ENCODE measurements around the gene DNER. TPM values are rescaled to one million over a fixed set of nuclear protein-coding genes. Genes with fewer than 3 reads are reported as not detected.
"Not testable (repeated sequence)": the region's sequence is repeated elsewhere in the genome, so short reads cannot be mapped to it uniquely, and the experiment has no call there.

DNER gene
- total and polyA plus RNA-seq, 2 donors from 2014 or later: 16.5 to 21.9 TPM

- no peak overlapping the region for H3K9ac ChIP-seq (ENCODE audit: low read length in 3 of 3)
- no peak overlapping the region for H3K27ac ChIP-seq (ENCODE audit: low read depth in 2 of 2, low read length in 2 of 2)
- no peaks in the 10 kb centered on the region for H3K36me3 ChIP-seq (ENCODE audit: control insufficient read depth in 2 of 3, insufficient read depth in 3 of 3, low read length in 3 of 3)
- FAIRE-seq: no peak
- peak; percentile 30 for TF ChIP-seq CTCF (IDR thresholded peaks at IDR 0.05; ENCODE audit: borderline replicate concordance, extremely low read depth, insufficient read depth)
- peak in 4 of 5 donors; percentile 36 to 50 (median 45) for DNase-seq
- no peaks in the 10 kb centered on the region for H3K4me1 ChIP-seq (ENCODE audit: control insufficient read depth in 2 of 3, insufficient read depth in 2 of 3, low read depth in 1 of 3, low read length in 3 of 3)
- H3K27me3 ChIP-seq (ENCODE audit: control insufficient read depth, insufficient read depth, low read length): no peaks in the 10 kb centered on the region
- intact Hi-C loops (cut with DNase I): no loop called here
- H3K9me3 ChIP-seq (ENCODE audit: control insufficient read depth in 2 of 3, insufficient read depth in 1 of 3, low read length in 3 of 3): no peaks in the 10 kb centered on the region
- no peak overlapping the region for H3K4me3 ChIP-seq (ENCODE audit: low read length in 3 of 3)
Observed at GRCh38 chr2:229342376-229342775, 372.0 kb downstream of the DNER start.

GRCh38 chr2:229340086-229340760 lies 374.1 kb downstream of the DNER start:
- no peak for TF ChIP-seq CTCF (IDR thresholded peaks at IDR 0.05; ENCODE audit: borderline replicate concordance, extremely low read depth, insufficient read depth)
- intact Hi-C loops (cut with DNase I): no loop called here
- Histone ChIP-seq H3K9me3 (ENCODE audit: control insufficient read depth in 2 of 3, insufficient read depth in 1 of 3, low read length in 3 of 3) (no peaks in the 10 kb centered on the region), H3K27me3 (ENCODE audit: control insufficient read depth, insufficient read depth, low read length) (no peaks in the 10 kb centered on the region), H3K36me3 (ENCODE audit: control insufficient read depth in 2 of 3, insufficient read depth in 3 of 3, low read length in 3 of 3) (no peaks in the 10 kb centered on the region), H3K4me3 (ENCODE audit: low read length in 3 of 3) (no peak overlapping the region), H3K27ac (ENCODE audit: low read depth in 2 of 2, low read length in 2 of 2) (no peak overlapping the region), H3K4me1 (ENCODE audit: control insufficient read depth in 2 of 3, insufficient read depth in 2 of 3, low read depth in 1 of 3, low read length in 3 of 3) (no peaks in the 10 kb centered on the region), H3K9ac (ENCODE audit: low read length in 3 of 3) (no peak overlapping the region)
- DNase-seq (no peak), FAIRE-seq (no peak)

GRCh38 chr2:229339618-229340017 lies 374.7 kb downstream of the DNER start:
- no peaks in the 10 kb centered on the region for H3K27me3 ChIP-seq (ENCODE audit: control insufficient read depth, insufficient read depth, low read length)
- H3K9me3 ChIP-seq (ENCODE audit: control insufficient read depth in 2 of 3, insufficient read depth in 1 of 3, low read length in 3 of 3): no peaks in the 10 kb centered on the region
- FAIRE-seq: no peak
- no peaks in the 10 kb centered on the region for H3K4me1 ChIP-seq (ENCODE audit: control insufficient read depth in 2 of 3, insufficient read depth in 2 of 3, low read depth in 1 of 3, low read length in 3 of 3)
- intact Hi-C loops (cut with DNase I): no loop called here
- H3K27ac ChIP-seq (ENCODE audit: low read depth in 2 of 2, low read length in 2 of 2): no peak overlapping the region
- no peak overlapping the region for H3K4me3 ChIP-seq (ENCODE audit: low read length in 3 of 3)
- H3K9ac ChIP-seq (ENCODE audit: low read length in 3 of 3): no peak overlapping the region
- no peak for TF ChIP-seq CTCF (IDR thresholded peaks at IDR 0.05; ENCODE audit: borderline replicate concordance, extremely low read depth, insufficient read depth)
- DNase-seq: no peak
- H3K36me3 ChIP-seq (ENCODE audit: control insufficient read depth in 2 of 3, insufficient read depth in 3 of 3, low read length in 3 of 3): no peaks in the 10 kb centered on the region

- DNase-seq; H3K4me3 ChIP-seq (ENCODE audit: low read length in 3 of 3); H3K9me3 ChIP-seq (ENCODE audit: control insufficient read depth in 2 of 3, insufficient read depth in 1 of 3, low read length in 3 of 3); H3K27ac ChIP-seq (ENCODE audit: low read depth in 2 of 2, low read length in 2 of 2); intact Hi-C loops (cut with DNase I); H3K27me3 ChIP-seq (ENCODE audit: control insufficient read depth, insufficient read depth, low read length); H3K4me1 ChIP-seq (ENCODE audit: control insufficient read depth in 2 of 3, insufficient read depth in 2 of 3, low read depth in 1 of 3, low read length in 3 of 3); H3K9ac ChIP-seq (ENCODE audit: low read length in 3 of 3); FAIRE-seq; H3K36me3 ChIP-seq (ENCODE audit: control insufficient read depth in 2 of 3, insufficient read depth in 3 of 3, low read length in 3 of 3): not testable (repeated sequence)
Observed at GRCh38 chr2:229339171-229339570, 375.2 kb downstream of the DNER start.

Data from kidney (tissue), 14 donors.